GM23338 (cell line): ENCODE measurements around the gene GLI3. TPM values are rescaled to one million over a fixed set of nuclear protein-coding genes. Genes with fewer than 3 reads are reported as not detected.

Experiments used
- ATAC-seq: fragments of 200-7000 bp; cut with Tn5 transposase; 3 replicates; pipeline ENCODE4 v1.9.1; 2020
- DNase-seq: peaks from one replicate; pipeline ENCODE4 v3.0.0-alpha.2; 2015; ENCODE audit warnings: low spot score
- H2AFZ ChIP-seq: fragments of 200-600 bp; sonication (generic); 2 replicates; pipeline ENCODE4 v1.8.0; 2016; ENCODE audit warnings: antibody characterized with exemption, mild to moderate bottlenecking, moderate library complexity
- H3F3A ChIP-seq: fragments of 200-600 bp; sonication (generic); replicated peaks from 2 replicates; pipeline ENCODE4 v1.8.0; 2017; ENCODE audit warnings: antibody characterized with exemption, mixed run types, low read depth
- H3K27ac ChIP-seq: fragments of 200-600 bp; sonication (generic); 2 replicates; pipeline ENCODE4 v1.6.1; 2016; ENCODE audit warnings: low read depth
- H3K27me3 ChIP-seq: fragments of 200-600 bp; sonication (generic); 2 replicates; pipeline ENCODE4 v1.8.0; 2016; ENCODE audit warnings: mild to moderate bottlenecking, mixed run types, moderate library complexity; ENCODE audit not compliant: insufficient read depth
- H3K36me3 ChIP-seq: fragments of 200-600 bp; sonication (generic); 2 replicates; pipeline ENCODE4 v1.8.0; 2016; ENCODE audit warnings: mild to moderate bottlenecking; ENCODE audit not compliant: insufficient read depth
- H3K4me1 ChIP-seq: fragments of 200-600 bp; sonication (generic); 2 replicates; pipeline ENCODE4 v1.8.0; 2016; ENCODE audit warnings: mild to moderate bottlenecking, moderate library complexity; ENCODE audit not compliant: insufficient read depth
- H3K4me2 ChIP-seq: fragments of 200-600 bp; sonication (generic); 2 replicates; pipeline ENCODE4 v1.7.1; 2017; ENCODE audit warnings: mixed run types
- H3K4me3 ChIP-seq: fragments of 200-600 bp; sonication (generic); 2 replicates; pipeline ENCODE4 v1.6.1; 2016; ENCODE audit warnings: mixed run types
- H3K79me2 ChIP-seq: fragments of 200-600 bp; sonication (generic); replicated peaks from 2 replicates; pipeline ENCODE4 v1.8.0; 2017; ENCODE audit warnings: mild to moderate bottlenecking; ENCODE audit not compliant: insufficient read depth
- H3K9me2 ChIP-seq: fragments of 200-600 bp; sonication (generic); 2 replicates; pipeline ENCODE4 v1.8.0; 2017; ENCODE audit not compliant: insufficient read depth
- H4K20me1 ChIP-seq: fragments of 200-600 bp; sonication (generic); replicated peaks from 2 replicates; pipeline ENCODE4 v1.8.0; 2017; ENCODE audit warnings: mild to moderate bottlenecking; ENCODE audit not compliant: insufficient read depth
- H3K27ac Mint-ChIP-seq: 2 replicates; pipeline ENCODE4 v1.8.0; 2020; ENCODE audit warnings: inconsistent platforms, mild to moderate bottlenecking, moderate library complexity, mixed read lengths
- H3K27me3 Mint-ChIP-seq: 3 replicates; pipeline ENCODE4 v1.8.0; 2022; ENCODE audit warnings: low read depth, mild to moderate bottlenecking, moderate library complexity, mixed read lengths, inconsistent platforms; ENCODE audit not compliant: insufficient read depth, poor library complexity
- H3K36me3 Mint-ChIP-seq: 3 replicates; pipeline ENCODE4 v1.8.0; 2021; ENCODE audit warnings: low read depth, mild to moderate bottlenecking, inconsistent platforms, moderate library complexity, mixed read lengths
- H3K4me1 Mint-ChIP-seq: 3 replicates; pipeline ENCODE4 v1.8.0; 2020; ENCODE audit warnings: mild to moderate bottlenecking, inconsistent platforms, mixed read lengths
- H3K4me3 Mint-ChIP-seq: 3 replicates; pipeline ENCODE4 v1.8.0; 2021; ENCODE audit warnings: moderate library complexity, mild to moderate bottlenecking, inconsistent platforms, mixed read lengths
- H3K9me3 Mint-ChIP-seq: 3 replicates; pipeline ENCODE4 v1.8.0; 2020; ENCODE audit warnings: moderate library complexity, mild to moderate bottlenecking, inconsistent platforms, mixed read lengths
- CREB1 ChIP-seq: fragments of 250-450 bp; sonication (Bioruptor Pico); IDR thresholded peaks from 2 replicates; pipeline ENCODE4 v1.5.0; 2020; ENCODE audit warnings: low read depth, mild to moderate bottlenecking, moderate library complexity
- EZH2 ChIP-seq: fragments of 200-600 bp; sonication (generic); IDR thresholded peaks from one replicate; pipeline ENCODE4 v1.8.0; 2017; ENCODE audit warnings: antibody characterized with exemption, mild to moderate bottlenecking, low read depth; ENCODE audit not compliant: unreplicated experiment
- EZH2phosphoT487 ChIP-seq: fragments of 200-600 bp; sonication (generic); IDR thresholded peaks from one replicate; pipeline ENCODE4 v1.8.1; 2018; ENCODE audit warnings: antibody characterized with exemption; ENCODE audit not compliant: unreplicated experiment
- JUNB ChIP-seq: IDR thresholded peaks from one replicate; pipeline ENCODE4 v1.6.1; 2016; ENCODE audit warnings: antibody characterized with exemption; ENCODE audit not compliant: unreplicated experiment
- POLR2AphosphoS5 ChIP-seq: IDR thresholded peaks from 2 replicates; pipeline ENCODE4 v1.6.1; 2016; ENCODE audit warnings: antibody characterized with exemption, low read depth
- STAT1 ChIP-seq: IDR thresholded peaks from one replicate; pipeline ENCODE4 v1.6.1; 2016; ENCODE audit warnings: antibody characterized with exemption; ENCODE audit not compliant: unreplicated experiment
- ZNF114 ChIP-seq: fragments of 250-450 bp; sonication (Bioruptor Pico); IDR thresholded peaks from 2 replicates; pipeline ENCODE4 v1.5.0; 2020; ENCODE audit warnings: mild to moderate bottlenecking, moderate library complexity
- ZNF331 ChIP-seq: fragments of 250-450 bp; sonication (Bioruptor Pico); IDR thresholded peaks from 2 replicates; pipeline ENCODE4 v1.5.0; 2020; ENCODE audit warnings: low read depth, mild to moderate bottlenecking, moderate library complexity
- polyA plus RNA-seq: library from polyadenylated mRNA; unstranded; fragments of >200 nt; fragmentation: Nextera tagmentation; extraction: Ambion mirVana; gene quantifications from 2 replicates; pipeline ENCODE4 v1.2.1, GENCODE V29; 2016
- total RNA-seq: library from RNA; depleted of rRNA; stranded (reverse); fragments of >200 nt; shearing (Covaris generic); gene quantifications from 2 replicates; pipeline ENCODE4 v1.2.3, GENCODE V29; 2014
- TF ChIP-seq, protein P1 (sequence below): fragments of 250-450 bp; sonication (Bioruptor Pico); IDR thresholded peaks from 2 replicates; pipeline ENCODE4 v1.5.0; 2020; ENCODE audit warnings: mild to moderate bottlenecking, moderate library complexity
- TF ChIP-seq, protein P2 (sequence below), 2 experiments: fragments of 200-600 bp in 1 of 2; sonication (generic) in 1 of 2; conservative IDR thresholded peaks; 2 replicates each; pipeline versions ENCODE4 v1.5.1 to v1.6.1; 2016 to 2017; ENCODE audit warnings: antibody characterized with exemption in 2 of 2, low read depth in 2 of 2, mild to moderate bottlenecking in 2 of 2, moderate library complexity in 1 of 2
- TF ChIP-seq, protein P3 (sequence below): IDR thresholded peaks from one replicate; pipeline ENCODE4 v1.6.1; 2018; ENCODE audit warnings: antibody characterized with exemption; ENCODE audit not compliant: unreplicated experiment
- TF ChIP-seq, protein P4 (sequence below): IDR thresholded peaks from 2 replicates; pipeline ENCODE4 v1.6.1; 2016; ENCODE audit warnings: antibody characterized with exemption

The GLI3 gene
- total and polyA plus RNA-seq, 2 experiments from 2014 or later: 16.1 to 17.9 TPM

DNA sequence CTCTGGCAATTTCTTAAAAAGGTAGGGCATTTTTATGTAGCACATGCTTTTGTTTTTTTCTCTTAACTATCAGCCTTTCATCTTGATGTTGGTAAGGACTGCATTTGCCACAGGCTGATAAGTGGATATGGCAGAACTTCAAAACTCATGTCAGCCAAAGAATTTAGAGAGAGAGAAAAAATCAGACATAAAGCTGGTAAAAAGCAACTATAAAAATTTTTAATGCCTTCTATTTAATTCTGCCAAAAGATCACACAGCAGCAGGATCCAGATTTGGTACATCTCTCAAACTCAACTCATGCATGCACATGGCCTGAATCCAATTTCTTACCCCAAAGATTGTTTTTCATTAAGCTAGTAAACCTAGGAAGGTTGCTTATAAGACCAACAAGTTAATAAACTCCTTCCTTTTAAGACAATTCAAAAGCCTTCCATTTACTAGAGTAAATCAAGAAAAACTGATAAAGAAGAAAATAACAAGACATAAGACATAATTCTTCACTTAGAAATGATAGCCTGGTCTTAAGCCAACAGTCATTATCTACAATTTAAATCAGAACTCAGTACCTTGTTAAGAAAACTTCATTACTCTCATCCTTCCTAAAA lies 69.3 kb downstream of the GLI3 start:
- no peak for TF ChIP-seq EZH2phosphoT487
- no peak for TF ChIP-seq ZNF331 (CRISPR knock-in tag)
- TF ChIP-seq ZNF114 (CRISPR knock-in tag): no peak
- TF ChIP-seq, protein P1, sequence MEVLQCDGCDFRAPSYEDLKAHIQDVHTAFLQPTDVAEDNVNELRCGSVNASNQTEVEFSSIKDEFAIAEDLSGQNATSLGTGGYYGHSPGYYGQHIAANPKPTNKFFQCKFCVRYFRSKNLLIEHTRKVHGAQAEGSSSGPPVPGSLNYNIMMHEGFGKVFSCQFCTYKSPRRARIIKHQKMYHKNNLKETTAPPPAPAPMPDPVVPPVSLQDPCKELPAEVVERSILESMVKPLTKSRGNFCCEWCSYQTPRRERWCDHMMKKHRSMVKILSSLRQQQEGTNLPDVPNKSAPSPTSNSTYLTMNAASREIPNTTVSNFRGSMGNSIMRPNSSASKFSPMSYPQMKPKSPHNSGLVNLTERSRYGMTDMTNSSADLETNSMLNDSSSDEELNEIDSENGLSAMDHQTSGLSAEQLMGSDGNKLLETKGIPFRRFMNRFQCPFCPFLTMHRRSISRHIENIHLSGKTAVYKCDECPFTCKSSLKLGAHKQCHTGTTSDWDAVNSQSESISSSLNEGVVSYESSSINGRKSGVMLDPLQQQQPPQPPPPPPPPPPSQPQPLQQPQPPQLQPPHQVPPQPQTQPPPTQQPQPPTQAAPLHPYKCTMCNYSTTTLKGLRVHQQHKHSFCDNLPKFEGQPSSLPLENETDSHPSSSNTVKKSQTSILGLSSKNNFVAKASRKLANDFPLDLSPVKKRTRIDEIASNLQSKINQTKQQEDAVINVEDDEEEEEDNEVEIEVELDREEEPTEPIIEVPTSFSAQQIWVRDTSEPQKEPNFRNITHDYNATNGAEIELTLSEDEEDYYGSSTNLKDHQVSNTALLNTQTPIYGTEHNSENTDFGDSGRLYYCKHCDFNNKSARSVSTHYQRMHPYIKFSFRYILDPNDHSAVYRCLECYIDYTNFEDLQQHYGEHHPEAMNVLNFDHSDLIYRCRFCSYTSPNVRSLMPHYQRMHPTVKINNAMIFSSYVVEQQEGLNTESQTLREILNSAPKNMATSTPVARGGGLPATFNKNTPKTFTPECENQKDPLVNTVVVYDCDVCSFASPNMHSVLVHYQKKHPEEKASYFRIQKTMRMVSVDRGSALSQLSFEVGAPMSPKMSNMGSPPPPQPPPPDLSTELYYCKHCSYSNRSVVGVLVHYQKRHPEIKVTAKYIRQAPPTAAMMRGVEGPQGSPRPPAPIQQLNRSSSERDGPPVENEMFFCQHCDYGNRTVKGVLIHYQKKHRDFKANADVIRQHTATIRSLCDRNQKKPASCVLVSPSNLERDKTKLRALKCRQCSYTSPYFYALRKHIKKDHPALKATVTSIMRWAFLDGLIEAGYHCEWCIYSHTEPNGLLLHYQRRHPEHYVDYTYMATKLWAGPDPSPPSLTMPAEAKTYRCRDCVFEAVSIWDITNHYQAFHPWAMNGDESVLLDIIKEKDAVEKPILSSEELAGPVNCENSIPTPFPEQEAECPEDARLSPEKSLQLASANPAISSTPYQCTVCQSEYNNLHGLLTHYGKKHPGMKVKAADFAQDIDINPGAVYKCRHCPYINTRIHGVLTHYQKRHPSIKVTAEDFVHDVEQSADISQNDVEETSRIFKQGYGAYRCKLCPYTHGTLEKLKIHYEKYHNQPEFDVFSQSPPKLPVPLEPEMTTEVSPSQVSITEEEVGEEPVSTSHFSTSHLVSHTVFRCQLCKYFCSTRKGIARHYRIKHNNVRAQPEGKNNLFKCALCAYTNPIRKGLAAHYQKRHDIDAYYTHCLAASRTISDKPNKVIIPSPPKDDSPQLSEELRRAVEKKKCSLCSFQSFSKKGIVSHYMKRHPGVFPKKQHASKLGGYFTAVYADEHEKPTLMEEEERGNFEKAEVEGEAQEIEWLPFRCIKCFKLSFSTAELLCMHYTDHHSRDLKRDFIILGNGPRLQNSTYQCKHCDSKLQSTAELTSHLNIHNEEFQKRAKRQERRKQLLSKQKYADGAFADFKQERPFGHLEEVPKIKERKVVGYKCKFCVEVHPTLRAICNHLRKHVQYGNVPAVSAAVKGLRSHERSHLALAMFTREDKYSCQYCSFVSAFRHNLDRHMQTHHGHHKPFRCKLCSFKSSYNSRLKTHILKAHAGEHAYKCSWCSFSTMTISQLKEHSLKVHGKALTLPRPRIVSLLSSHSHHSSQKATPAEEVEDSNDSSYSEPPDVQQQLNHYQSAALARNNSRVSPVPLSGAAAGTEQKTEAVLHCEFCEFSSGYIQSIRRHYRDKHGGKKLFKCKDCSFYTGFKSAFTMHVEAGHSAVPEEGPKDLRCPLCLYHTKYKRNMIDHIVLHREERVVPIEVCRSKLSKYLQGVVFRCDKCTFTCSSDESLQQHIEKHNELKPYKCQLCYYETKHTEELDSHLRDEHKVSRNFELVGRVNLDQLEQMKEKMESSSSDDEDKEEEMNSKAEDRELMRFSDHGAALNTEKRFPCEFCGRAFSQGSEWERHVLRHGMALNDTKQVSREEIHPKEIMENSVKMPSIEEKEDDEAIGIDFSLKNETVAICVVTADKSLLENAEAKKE: no peak
- no peak for TF ChIP-seq EZH2
- no peak for TF ChIP-seq STAT1
- TF ChIP-seq, protein P2, sequence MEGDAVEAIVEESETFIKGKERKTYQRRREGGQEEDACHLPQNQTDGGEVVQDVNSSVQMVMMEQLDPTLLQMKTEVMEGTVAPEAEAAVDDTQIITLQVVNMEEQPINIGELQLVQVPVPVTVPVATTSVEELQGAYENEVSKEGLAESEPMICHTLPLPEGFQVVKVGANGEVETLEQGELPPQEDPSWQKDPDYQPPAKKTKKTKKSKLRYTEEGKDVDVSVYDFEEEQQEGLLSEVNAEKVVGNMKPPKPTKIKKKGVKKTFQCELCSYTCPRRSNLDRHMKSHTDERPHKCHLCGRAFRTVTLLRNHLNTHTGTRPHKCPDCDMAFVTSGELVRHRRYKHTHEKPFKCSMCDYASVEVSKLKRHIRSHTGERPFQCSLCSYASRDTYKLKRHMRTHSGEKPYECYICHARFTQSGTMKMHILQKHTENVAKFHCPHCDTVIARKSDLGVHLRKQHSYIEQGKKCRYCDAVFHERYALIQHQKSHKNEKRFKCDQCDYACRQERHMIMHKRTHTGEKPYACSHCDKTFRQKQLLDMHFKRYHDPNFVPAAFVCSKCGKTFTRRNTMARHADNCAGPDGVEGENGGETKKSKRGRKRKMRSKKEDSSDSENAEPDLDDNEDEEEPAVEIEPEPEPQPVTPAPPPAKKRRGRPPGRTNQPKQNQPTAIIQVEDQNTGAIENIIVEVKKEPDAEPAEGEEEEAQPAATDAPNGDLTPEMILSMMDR (conservative IDR thresholded peaks at IDR 0.05; ENCODE audit: low read depth in 2 of 2): no peak
- no peak for TF ChIP-seq CREB1 (CRISPR knock-in tag)
- TF ChIP-seq, protein P3, sequence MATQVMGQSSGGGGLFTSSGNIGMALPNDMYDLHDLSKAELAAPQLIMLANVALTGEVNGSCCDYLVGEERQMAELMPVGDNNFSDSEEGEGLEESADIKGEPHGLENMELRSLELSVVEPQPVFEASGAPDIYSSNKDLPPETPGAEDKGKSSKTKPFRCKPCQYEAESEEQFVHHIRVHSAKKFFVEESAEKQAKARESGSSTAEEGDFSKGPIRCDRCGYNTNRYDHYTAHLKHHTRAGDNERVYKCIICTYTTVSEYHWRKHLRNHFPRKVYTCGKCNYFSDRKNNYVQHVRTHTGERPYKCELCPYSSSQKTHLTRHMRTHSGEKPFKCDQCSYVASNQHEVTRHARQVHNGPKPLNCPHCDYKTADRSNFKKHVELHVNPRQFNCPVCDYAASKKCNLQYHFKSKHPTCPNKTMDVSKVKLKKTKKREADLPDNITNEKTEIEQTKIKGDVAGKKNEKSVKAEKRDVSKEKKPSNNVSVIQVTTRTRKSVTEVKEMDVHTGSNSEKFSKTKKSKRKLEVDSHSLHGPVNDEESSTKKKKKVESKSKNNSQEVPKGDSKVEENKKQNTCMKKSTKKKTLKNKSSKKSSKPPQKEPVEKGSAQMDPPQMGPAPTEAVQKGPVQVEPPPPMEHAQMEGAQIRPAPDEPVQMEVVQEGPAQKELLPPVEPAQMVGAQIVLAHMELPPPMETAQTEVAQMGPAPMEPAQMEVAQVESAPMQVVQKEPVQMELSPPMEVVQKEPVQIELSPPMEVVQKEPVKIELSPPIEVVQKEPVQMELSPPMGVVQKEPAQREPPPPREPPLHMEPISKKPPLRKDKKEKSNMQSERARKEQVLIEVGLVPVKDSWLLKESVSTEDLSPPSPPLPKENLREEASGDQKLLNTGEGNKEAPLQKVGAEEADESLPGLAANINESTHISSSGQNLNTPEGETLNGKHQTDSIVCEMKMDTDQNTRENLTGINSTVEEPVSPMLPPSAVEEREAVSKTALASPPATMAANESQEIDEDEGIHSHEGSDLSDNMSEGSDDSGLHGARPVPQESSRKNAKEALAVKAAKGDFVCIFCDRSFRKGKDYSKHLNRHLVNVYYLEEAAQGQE: no peak
- TF ChIP-seq, protein P4, sequence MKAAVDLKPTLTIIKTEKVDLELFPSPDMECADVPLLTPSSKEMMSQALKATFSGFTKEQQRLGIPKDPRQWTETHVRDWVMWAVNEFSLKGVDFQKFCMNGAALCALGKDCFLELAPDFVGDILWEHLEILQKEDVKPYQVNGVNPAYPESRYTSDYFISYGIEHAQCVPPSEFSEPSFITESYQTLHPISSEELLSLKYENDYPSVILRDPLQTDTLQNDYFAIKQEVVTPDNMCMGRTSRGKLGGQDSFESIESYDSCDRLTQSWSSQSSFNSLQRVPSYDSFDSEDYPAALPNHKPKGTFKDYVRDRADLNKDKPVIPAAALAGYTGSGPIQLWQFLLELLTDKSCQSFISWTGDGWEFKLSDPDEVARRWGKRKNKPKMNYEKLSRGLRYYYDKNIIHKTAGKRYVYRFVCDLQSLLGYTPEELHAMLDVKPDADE: no peak
- no peak for TF ChIP-seq POLR2AphosphoS5
- TF ChIP-seq JUNB: no peak
- no peak for ATAC-seq
- no peaks in the 10 kb centered on the region for H3K9me3 Mint-ChIP-seq
- no peak overlapping the region for H3K4me3 ChIP-seq
- H3K79me2 ChIP-seq: peaks cover 6% of the 10 kb centered on the region
- no peak overlapping the region for H2AFZ ChIP-seq
- H3K27me3 ChIP-seq: no peaks in the 10 kb centered on the region
- no peaks in the 10 kb centered on the region for H3F3A ChIP-seq
- H3K27ac ChIP-seq: no peak overlapping the region
- no peaks in the 10 kb centered on the region for H3K36me3 Mint-ChIP-seq
- no peak overlapping the region for H3K4me3 Mint-ChIP-seq
- no peaks in the 10 kb centered on the region for H3K27me3 Mint-ChIP-seq
- no peaks in the 10 kb centered on the region for H3K9me2 ChIP-seq
- peaks cover 8% of the 10 kb centered on the region for H4K20me1 ChIP-seq
- no peak overlapping the region for H3K4me2 ChIP-seq
- no peak for DNase-seq
- H3K36me3 ChIP-seq: no peaks in the 10 kb centered on the region
- peaks cover 3% of the 10 kb centered on the region for H3K4me1 ChIP-seq
- no peak overlapping the region for H3K27ac Mint-ChIP-seq
- peaks cover 6% of the 10 kb centered on the region for H3K4me1 Mint-ChIP-seq
